ENCODE measurements around the gene AFAP1L1.

AFAP1L1 gene

DNA sequence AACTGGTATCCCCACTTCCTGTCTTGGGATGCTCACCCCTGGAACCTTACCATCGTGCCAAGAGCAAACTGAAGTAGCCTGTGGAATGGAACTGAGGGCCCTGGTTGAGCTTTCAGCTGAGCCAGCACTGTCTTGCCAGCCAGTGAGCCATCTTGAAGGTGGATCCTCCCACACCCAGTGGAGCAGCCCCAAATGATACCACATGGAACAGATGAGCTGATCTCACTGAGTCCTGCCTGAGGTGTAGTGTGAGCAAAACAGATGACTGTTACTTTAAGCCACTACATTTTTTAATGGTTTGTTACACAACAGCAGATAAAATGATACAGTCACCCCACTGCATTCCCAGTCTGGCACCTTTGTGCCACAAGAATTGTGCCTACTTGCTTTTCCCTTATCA lies 84.0 kb downstream of the AFAP1L1 start:
- TF ChIP-seq, protein P1, sequence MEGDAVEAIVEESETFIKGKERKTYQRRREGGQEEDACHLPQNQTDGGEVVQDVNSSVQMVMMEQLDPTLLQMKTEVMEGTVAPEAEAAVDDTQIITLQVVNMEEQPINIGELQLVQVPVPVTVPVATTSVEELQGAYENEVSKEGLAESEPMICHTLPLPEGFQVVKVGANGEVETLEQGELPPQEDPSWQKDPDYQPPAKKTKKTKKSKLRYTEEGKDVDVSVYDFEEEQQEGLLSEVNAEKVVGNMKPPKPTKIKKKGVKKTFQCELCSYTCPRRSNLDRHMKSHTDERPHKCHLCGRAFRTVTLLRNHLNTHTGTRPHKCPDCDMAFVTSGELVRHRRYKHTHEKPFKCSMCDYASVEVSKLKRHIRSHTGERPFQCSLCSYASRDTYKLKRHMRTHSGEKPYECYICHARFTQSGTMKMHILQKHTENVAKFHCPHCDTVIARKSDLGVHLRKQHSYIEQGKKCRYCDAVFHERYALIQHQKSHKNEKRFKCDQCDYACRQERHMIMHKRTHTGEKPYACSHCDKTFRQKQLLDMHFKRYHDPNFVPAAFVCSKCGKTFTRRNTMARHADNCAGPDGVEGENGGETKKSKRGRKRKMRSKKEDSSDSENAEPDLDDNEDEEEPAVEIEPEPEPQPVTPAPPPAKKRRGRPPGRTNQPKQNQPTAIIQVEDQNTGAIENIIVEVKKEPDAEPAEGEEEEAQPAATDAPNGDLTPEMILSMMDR (conservative IDR thresholded peaks at IDR 0.05; ENCODE audit: low read depth, low read length), result no peak
- DNase-seq (ENCODE audit: low read depth), result no peak
- H3K4me3 ChIP-seq (ENCODE audit: low read length), result no peak overlapping the region

DNA sequence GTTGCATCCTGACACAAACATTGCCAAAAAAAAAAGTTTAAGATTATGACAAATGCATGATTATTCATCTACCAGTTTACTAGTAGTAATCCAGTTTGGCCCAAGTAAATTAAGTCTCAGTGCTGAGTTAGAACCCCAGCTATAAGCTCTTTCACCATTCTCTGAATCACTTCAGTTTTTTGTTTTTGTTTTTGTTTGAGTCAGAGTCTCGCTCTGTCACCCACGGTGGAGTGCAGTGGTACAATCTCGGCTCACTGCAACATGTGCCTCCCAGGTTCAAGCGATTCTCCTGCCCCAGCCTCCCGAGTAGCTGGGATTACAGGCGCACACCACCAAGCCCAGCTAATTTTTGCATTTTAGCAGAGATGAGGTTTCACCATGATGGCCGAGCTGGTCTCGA lies 84.7 kb downstream of the AFAP1L1 start:
- no peak for DNase-seq (ENCODE audit: low read depth)
- TF ChIP-seq, protein P1 (conservative IDR thresholded peaks at IDR 0.05; ENCODE audit: low read depth, low read length), result no peak
- no peak overlapping the region for H3K4me3 ChIP-seq (ENCODE audit: low read length)

GRCh38 chr5:149357370-149358293 lies 86.0 kb downstream of the AFAP1L1 start, which contains the start of gene PCYOX1L:
TSS of gene PCYOX1L (plus strand) at chr5:149358046. CDS start at chr5:149358069, 23 bp downstream.
- peak within 1 kb of the TSS; percentile 80 for H3K4me3 ChIP-seq (ENCODE audit: low read length)
- TF ChIP-seq, protein P1 (conservative IDR thresholded peaks at IDR 0.05; ENCODE audit: low read depth, low read length), result no peak
- peak; percentile 86 for DNase-seq (ENCODE audit: low read depth)

DNA sequence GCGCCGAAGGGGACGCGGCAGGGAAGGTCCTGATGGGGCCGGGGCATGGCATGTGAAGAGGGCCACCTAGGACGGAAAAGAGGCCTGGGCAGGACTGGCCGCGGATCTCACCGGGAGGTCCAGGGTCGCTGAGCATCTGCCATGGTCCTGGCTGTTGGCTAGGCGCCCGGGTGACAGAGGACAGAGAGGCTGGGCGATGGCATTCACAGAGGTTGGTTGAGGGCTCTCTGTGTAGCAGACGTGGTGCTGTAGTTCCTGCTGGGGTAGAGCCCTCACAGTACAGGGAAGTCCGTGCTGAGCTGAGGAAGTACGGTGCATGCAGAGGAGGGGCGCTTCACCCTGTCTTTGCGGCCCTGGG lies 86.6 kb downstream of the AFAP1L1 start:
- TF ChIP-seq, protein P1 (conservative IDR thresholded peaks at IDR 0.05; ENCODE audit: low read depth, low read length), result no peak
- peak overlapping the region; percentile 80 for H3K4me3 ChIP-seq (ENCODE audit: low read length)
- DNase-seq (ENCODE audit: low read depth), result no peak

GRCh38 chr5:149358868-149359495 lies 87.3 kb downstream of the AFAP1L1 start:
- H3K4me3 ChIP-seq (ENCODE audit: low read length), result peak overlapping the region; percentile 80

GRCh38 chr5:149360272-149360671 lies 88.6 kb downstream of the AFAP1L1 start:
- TF ChIP-seq, protein P1 (conservative IDR thresholded peaks at IDR 0.05; ENCODE audit: low read depth, low read length), result no peak
- H3K4me3 ChIP-seq (ENCODE audit: low read length), result no peak overlapping the region
- DNase-seq (ENCODE audit: low read depth), result no peak

More at GRCh38 chr5:149358868-149359495, 87.3 kb downstream of the AFAP1L1 start:
- no peak for DNase-seq (ENCODE audit: low read depth)
- TF ChIP-seq, protein P1 (conservative IDR thresholded peaks at IDR 0.05; ENCODE audit: low read depth, low read length), result no peak

All from retinal pigment epithelial cell (primary cell).